IMR-90 (cell line): ENCODE data around the gene TAGLN2. TPM values are rescaled to one million over a fixed set of nuclear protein-coding genes. Genes with fewer than 3 reads are reported as not detected.

ENCODE experiments used
- ATAC-seq: fragments of 200-7000 bp; cut with Tn5 transposase; 2 replicates; pipeline ENCODE4 v1.9.1; 2020; ENCODE audit warnings: low read depth, mild to moderate bottlenecking, moderate library complexity
- BruUV-seq: library from RNA; stranded (reverse); fragments of 400-500 nt; replicated peaks from 2 replicates; lab custom pipeline; 2021; lab: Mats Ljungman, UMichigan
- CTCF ChIA-PET: fragments of 300-600 bp; formaldehyde crosslinking; extraction: SDS; loops from one replicate; lab custom pipeline; 2021; ENCODE audit warnings: antibody characterized with exemption; lab: Yijun Ruan, JAX
- POLR2A ChIA-PET: fragments of 300-600 bp; sonication (Branson Sonifier 250); formaldehyde crosslinking; loops from one replicate; lab custom pipeline; 2022; ENCODE audit warnings: antibody characterized with exemption; ENCODE audit not compliant: unreplicated experiment; lab: Charles Lee
- DNase-seq: peaks from one replicate; pipeline ENCODE4 v3.0.0; 2013
- H2AFZ ChIP-seq: replicated peaks from 2 replicates; pipeline ENCODE3; 2013; ENCODE audit warnings: low read length, mild to moderate bottlenecking; ENCODE audit not compliant: poor library complexity
- H2AK5ac ChIP-seq: 2 replicates; pipeline ENCODE4 v1.6.1; 2013; ENCODE audit warnings: low read depth, low read length, inconsistent platforms
- H2AK9ac ChIP-seq: replicated peaks from 2 replicates; pipeline ENCODE3; 2013; ENCODE audit warnings: mild to moderate bottlenecking, low read depth, low read length, moderate library complexity; ENCODE audit not compliant: poor library complexity
- H2BK120ac ChIP-seq: 2 replicates; pipeline ENCODE4 v1.6.1; 2013; ENCODE audit warnings: low read depth, low read length, inconsistent platforms
- H2BK15ac ChIP-seq: 3 replicates; pipeline ENCODE4 v1.6.1; 2013; ENCODE audit warnings: low read depth, low read length, inconsistent platforms
- H2BK20ac ChIP-seq: 2 replicates; pipeline ENCODE4 v1.6.1; 2013; ENCODE audit warnings: low read depth, mild to moderate bottlenecking, inconsistent platforms, low read length, moderate library complexity
- H2BK5ac ChIP-seq: 2 replicates; pipeline ENCODE4 v1.6.1; 2013; ENCODE audit warnings: mild to moderate bottlenecking, low read depth, low read length, inconsistent platforms; ENCODE audit not compliant: poor library complexity, severe bottlenecking
- H3K14ac ChIP-seq: replicated peaks from 2 replicates; pipeline ENCODE4 v1.6.1; 2013; ENCODE audit warnings: low read depth, low read length, inconsistent platforms
- H3K18ac ChIP-seq: 2 replicates; pipeline ENCODE4 v1.6.1; 2013; ENCODE audit warnings: low read depth, low read length, control low read depth
- H3K23ac ChIP-seq: 2 replicates; pipeline ENCODE4 v1.6.1; 2013; ENCODE audit warnings: low read depth, low read length, inconsistent platforms
- H3K27ac ChIP-seq: 2 replicates; pipeline ENCODE4 v1.5.1; 2013; ENCODE audit warnings: mild to moderate bottlenecking, control low read depth, low read length; ENCODE audit not compliant: insufficient read depth
- H3K27me3 ChIP-seq: 2 replicates; pipeline ENCODE4 v1.6.1; 2013; ENCODE audit warnings: low read length; ENCODE audit not compliant: control insufficient read depth, insufficient read depth
- H3K36me3 ChIP-seq: 2 replicates; pipeline ENCODE4 v1.6.1; 2013; ENCODE audit warnings: low read length, mixed read lengths; ENCODE audit not compliant: control insufficient read depth, insufficient read depth
- H3K4ac ChIP-seq: 2 replicates; pipeline ENCODE4 v1.6.1; 2013; ENCODE audit warnings: low read depth, low read length, inconsistent platforms
- H3K4me1 ChIP-seq: 2 replicates; pipeline ENCODE4 v1.6.1; 2013; ENCODE audit warnings: low read length, mixed read lengths; ENCODE audit not compliant: control insufficient read depth, insufficient read depth
- H3K4me2 ChIP-seq: 2 replicates; pipeline ENCODE4 v1.6.1; 2013; ENCODE audit warnings: low read depth, mild to moderate bottlenecking, control low read depth, low read length, moderate library complexity
- H3K4me3 ChIP-seq: 2 replicates; pipeline ENCODE4 v1.5.1; 2013; ENCODE audit warnings: low read depth, mild to moderate bottlenecking, control low read depth, low read length, moderate library complexity; ENCODE audit not compliant: insufficient read depth
- H3K56ac ChIP-seq: 2 replicates; pipeline ENCODE4 v1.6.1; 2013; ENCODE audit warnings: low read length, inconsistent platforms; ENCODE audit not compliant: insufficient read depth; ENCODE audit errors: extremely low read depth
- H3K79me1 ChIP-seq, 2 experiments: 2 replicates each; pipeline ENCODE4 v1.6.1; 2013; ENCODE audit warnings: low read length in 2 of 2, inconsistent platforms in 1 of 2, low read depth in 1 of 2
- H3K9ac ChIP-seq: 2 replicates; pipeline ENCODE4 v1.6.1; 2013; ENCODE audit warnings: low read depth, low read length, control low read depth
- H3K9me1 ChIP-seq: 2 replicates; pipeline ENCODE4 v1.6.1; 2013; ENCODE audit warnings: low read length, inconsistent platforms; ENCODE audit not compliant: insufficient read depth
- H3K9me3 ChIP-seq: 2 replicates; pipeline ENCODE4 v1.6.1; 2013; ENCODE audit warnings: low read length; ENCODE audit not compliant: control insufficient read depth, insufficient read depth
- H4K20me1 ChIP-seq: 2 replicates; pipeline ENCODE4 v1.6.1; 2013; ENCODE audit warnings: low read length, inconsistent platforms; ENCODE audit not compliant: insufficient read depth
- H4K5ac ChIP-seq: 2 replicates; pipeline ENCODE4 v1.6.1; 2013; ENCODE audit warnings: mild to moderate bottlenecking, low read depth, low read length, control low read depth
- H4K8ac ChIP-seq, 2 experiments: 2 replicates each; pipeline ENCODE4 v1.6.1; 2013; ENCODE audit warnings: low read depth in 2 of 2, low read length in 2 of 2, control low read depth in 1 of 2, inconsistent platforms in 1 of 2
- H4K91ac ChIP-seq: 2 replicates; pipeline ENCODE4 v1.6.1; 2013; ENCODE audit warnings: low read depth, low read length, inconsistent platforms; ENCODE audit not compliant: insufficient read depth
- BHLHE40 ChIP-seq: fragments of 150-350 bp; IDR thresholded peaks from 2 replicates; pipeline ENCODE4 v1.6.1; 2016; ENCODE audit warnings: mild to moderate bottlenecking, low read depth, low read length
- CEBPB ChIP-seq: IDR thresholded peaks from 2 replicates; pipeline ENCODE4 v1.6.1; 2012; ENCODE audit warnings: low read depth, low read length, improper control_type of control experiment
- CHD1 ChIP-seq: IDR thresholded peaks from 2 replicates; pipeline ENCODE4 v1.6.1; 2012; ENCODE audit warnings: low read depth, low read length, improper control_type of control experiment
- CTCF ChIP-seq: conservative IDR thresholded peaks from 2 replicates; pipeline ENCODE4 v1.5.1; 2012; ENCODE audit warnings: mild to moderate bottlenecking, low read depth, low read length, improper control_type of control experiment
- FOS ChIP-seq: fragments of 150-350 bp; IDR thresholded peaks from 2 replicates; pipeline ENCODE4 v1.6.1; 2016; ENCODE audit warnings: low read depth, low read length
- MAFK ChIP-seq: IDR thresholded peaks from 2 replicates; pipeline ENCODE4 v1.6.1; 2012; ENCODE audit warnings: low read depth, low read length, improper control_type of control experiment
- MAZ ChIP-seq: IDR thresholded peaks from 2 replicates; pipeline ENCODE4 v1.6.1; 2012; ENCODE audit warnings: low read depth, mild to moderate bottlenecking, low read length, improper control_type of control experiment, moderate library complexity, borderline replicate concordance
- MXI1 ChIP-seq: IDR thresholded peaks from 2 replicates; pipeline ENCODE4 v1.6.1; 2012; ENCODE audit warnings: low read depth, mild to moderate bottlenecking, low read length, moderate library complexity, borderline replicate concordance
- NFE2L2 ChIP-seq: fragments of 150-350 bp; IDR thresholded peaks from 2 replicates; pipeline ENCODE4 v1.6.1; 2016; ENCODE audit warnings: low read depth, mild to moderate bottlenecking, low read length
- POLR2A ChIP-seq: IDR thresholded peaks from 2 replicates; pipeline ENCODE4 v1.6.1; 2012; ENCODE audit warnings: mild to moderate bottlenecking, low read depth, low read length
- RAD21 ChIP-seq: IDR thresholded peaks from 2 replicates; pipeline ENCODE4 v1.6.1; 2012; ENCODE audit warnings: low read length, improper control_type of control experiment
- RCOR1 ChIP-seq: IDR thresholded peaks from 2 replicates; pipeline ENCODE4 v1.6.1; 2012; ENCODE audit warnings: mild to moderate bottlenecking, low read length, improper control_type of control experiment; ENCODE audit not compliant: insufficient replicate concordance
- RFX5 ChIP-seq: IDR thresholded peaks from 2 replicates; pipeline ENCODE4 v1.8.0; 2012; ENCODE audit warnings: low read depth, mild to moderate bottlenecking, low read length, moderate library complexity
- SMC3 ChIP-seq: fragments of 150-350 bp; IDR thresholded peaks from 2 replicates; pipeline ENCODE4 v1.6.1; 2016; ENCODE audit warnings: low read depth, mild to moderate bottlenecking, antibody characterized with exemption, low read length, moderate library complexity
- WGBS, 2 experiments: methylation state at CpG; one replicate each; pipeline versions ENCODE4 v1.1.5 to v1.1.7; 2013; ENCODE audit warnings: missing lambda C conversion rate in 2 of 2; ENCODE audit not compliant: insufficient read length in 1 of 2; ENCODE audit errors: extremely low coverage in 2 of 2; 5-methylcytosine and 5-hydroxymethylcytosine counted together
- dilution Hi-C: fragments of 300-500 bp; cut with HindIII; formaldehyde crosslinking; loops from one replicate; pipeline ENCODE4 v1.14.3; 2018; ENCODE audit warnings: low sequenced_read_pairs; ENCODE audit not compliant: unreplicated experiment
- in situ Hi-C: fragments of 300-500 bp; cut with MboI; formaldehyde crosslinking; loops from 3 replicates; pipeline ENCODE4 v1.14.3; 2019; ENCODE audit warnings: low sequenced_read_pairs, inconsistent platforms, mixed read lengths
- intact Hi-C: fragments of 100-400 bp; cut with micrococcal nuclease; formaldehyde crosslinking; loops from 2 replicates; pipeline ENCODE4 v1.10.0; 2022
- polyA plus RNA-seq, 3 experiments: library from polyadenylated mRNA; depleted of rRNA; stranded (reverse); fragments of >200 nt; gene quantifications; 2 replicates each; pipeline ENCODE4 v1.2.3, GENCODE V29; 2012; ENCODE audit warnings: low replicate concordance in 1 of 3
- total RNA-seq: library from RNA; depleted of rRNA; stranded (reverse); fragments of >200 nt; gene quantifications from 2 replicates; pipeline ENCODE4 v1.2.3, GENCODE V29; 2012
- TF ChIP-seq, protein P1 (sequence below): fragments of 150-350 bp; IDR thresholded peaks from 2 replicates; pipeline ENCODE4 v1.6.1; 2017; ENCODE audit warnings: mild to moderate bottlenecking, antibody characterized with exemption, low read length, low read depth
- TF ChIP-seq, protein P2 (sequence below): fragments of 150-350 bp; IDR thresholded peaks from 2 replicates; pipeline ENCODE4 v1.6.1; 2016; ENCODE audit warnings: low read depth, mild to moderate bottlenecking, low read length, moderate library complexity, borderline replicate concordance

The TAGLN2 gene
- total and polyA plus RNA-seq, 2 of the 4 experiments (the other 2 are of a cell fraction), result 440 to 634 TPM

DNA sequence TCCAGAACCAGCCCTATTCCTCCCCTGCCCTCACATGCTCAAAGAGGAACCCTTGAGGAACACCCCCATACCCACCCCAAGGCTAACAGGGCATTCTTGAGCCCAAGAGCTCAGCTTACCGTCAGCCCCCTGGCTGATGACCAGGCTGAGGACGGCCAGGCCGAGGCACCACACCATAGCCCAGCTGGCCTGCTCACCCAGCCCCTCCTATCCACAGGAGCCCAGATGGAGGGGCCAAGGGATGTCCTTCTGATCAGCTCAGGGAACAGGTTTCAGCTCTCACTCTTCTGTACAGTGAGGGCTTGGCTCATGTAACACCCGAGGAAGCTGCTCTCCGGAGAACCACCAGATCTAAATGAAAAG lies 18.0 kb upstream of the TAGLN2 start:
- Histone ChIP-seq H3K27ac (no peak overlapping the region), H2BK20ac (no peak overlapping the region), H4K5ac (no peak overlapping the region), H3K23ac (no peak overlapping the region), H2BK120ac (no peak overlapping the region), H3K9me3 (no peaks in the 10 kb centered on the region), H3K4me2 (no peak overlapping the region), H3K4me1 (no peaks in the 10 kb centered on the region), H3K27me3 (peaks cover 75% of the 10 kb centered on the region), H3K14ac (no peak overlapping the region), H3K4me3 (no peak overlapping the region), H2AFZ (no peak overlapping the region), H3K9me1 (no peaks in the 10 kb centered on the region), H3K56ac (no peak overlapping the region), H3K4ac (no peak overlapping the region), H3K36me3 (no peaks in the 10 kb centered on the region), H2AK5ac (no peak overlapping the region), H4K20me1 (no peaks in the 10 kb centered on the region), H2BK15ac (no peak overlapping the region), H2AK9ac (no peak overlapping the region), H3K9ac (no peak overlapping the region), H3K79me1 (no peaks in the 10 kb centered on the region), H4K91ac (no peak overlapping the region), H4K8ac (no peak overlapping the region), H2BK5ac (no peak overlapping the region), H3K18ac (no peak overlapping the region)
- no TSS peak for BruUV-seq
- dilution Hi-C loops (no loop called here), intact Hi-C loops (loop anchor here (10.0 kb wide), 1 partner anchor 432 kb away; no protein-coding TSS in a partner anchor), in situ Hi-C loops (no loop called here)
- ATAC-seq (no peak), DNase-seq (no peak)
- ChIA-PET POLR2A (no interaction called here), CTCF (no interaction called here)
- 67% methylated on average over 1 of the region's 5 CpGs; no CpG with 5 or more reads in 1 of the 2 experiments for WGBS, 2 experiments
- TF ChIP-seq RAD21, result no peak
- TF ChIP-seq, protein P1, sequence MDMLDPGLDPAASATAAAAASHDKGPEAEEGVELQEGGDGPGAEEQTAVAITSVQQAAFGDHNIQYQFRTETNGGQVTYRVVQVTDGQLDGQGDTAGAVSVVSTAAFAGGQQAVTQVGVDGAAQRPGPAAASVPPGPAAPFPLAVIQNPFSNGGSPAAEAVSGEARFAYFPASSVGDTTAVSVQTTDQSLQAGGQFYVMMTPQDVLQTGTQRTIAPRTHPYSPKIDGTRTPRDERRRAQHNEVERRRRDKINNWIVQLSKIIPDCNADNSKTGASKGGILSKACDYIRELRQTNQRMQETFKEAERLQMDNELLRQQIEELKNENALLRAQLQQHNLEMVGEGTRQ, result no peak
- no peak for TF ChIP-seq CEBPB
- no peak for TF ChIP-seq BHLHE40
- no peak for TF ChIP-seq NFE2L2
- no peak for TF ChIP-seq MAFK
- no peak for TF ChIP-seq FOS
- TF ChIP-seq CHD1, result no peak
- no peak for TF ChIP-seq SMC3
- TF ChIP-seq, protein P2, sequence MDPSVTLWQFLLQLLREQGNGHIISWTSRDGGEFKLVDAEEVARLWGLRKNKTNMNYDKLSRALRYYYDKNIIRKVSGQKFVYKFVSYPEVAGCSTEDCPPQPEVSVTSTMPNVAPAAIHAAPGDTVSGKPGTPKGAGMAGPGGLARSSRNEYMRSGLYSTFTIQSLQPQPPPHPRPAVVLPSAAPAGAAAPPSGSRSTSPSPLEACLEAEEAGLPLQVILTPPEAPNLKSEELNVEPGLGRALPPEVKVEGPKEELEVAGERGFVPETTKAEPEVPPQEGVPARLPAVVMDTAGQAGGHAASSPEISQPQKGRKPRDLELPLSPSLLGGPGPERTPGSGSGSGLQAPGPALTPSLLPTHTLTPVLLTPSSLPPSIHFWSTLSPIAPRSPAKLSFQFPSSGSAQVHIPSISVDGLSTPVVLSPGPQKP, result no peak
- no peak for TF ChIP-seq MXI1
- TF ChIP-seq CTCF, result no peak
- no peak for TF ChIP-seq RFX5
- no peak for TF ChIP-seq MAZ
- no peak for TF ChIP-seq RCOR1
- TF ChIP-seq POLR2A, result no peak
